ENCODE data around the gene CDCP1.

DNA sequence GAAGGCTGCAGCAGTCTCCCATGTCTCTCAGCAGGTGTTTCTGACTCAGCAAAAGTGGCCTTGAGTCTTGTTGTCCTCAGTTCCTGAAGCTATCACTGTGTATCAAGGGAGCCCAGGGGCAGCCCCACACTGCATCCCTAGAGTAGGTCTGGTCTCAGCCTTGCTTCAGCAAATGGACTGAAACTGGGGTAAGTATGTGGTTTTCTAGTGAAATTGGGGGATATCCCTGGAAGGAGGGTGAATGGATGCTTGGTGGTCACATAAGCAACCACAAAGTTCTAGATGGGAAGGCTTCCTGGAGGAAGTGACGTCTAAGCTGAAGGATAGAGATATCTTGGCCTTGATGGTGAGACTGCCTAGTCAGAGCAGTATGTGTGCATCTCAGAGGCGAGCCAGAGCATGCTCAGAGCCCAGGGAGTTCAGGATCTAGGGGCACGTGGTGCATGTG lies 41.5 kb upstream of the CDCP1 start:
- TF ChIP-seq, protein P1, sequence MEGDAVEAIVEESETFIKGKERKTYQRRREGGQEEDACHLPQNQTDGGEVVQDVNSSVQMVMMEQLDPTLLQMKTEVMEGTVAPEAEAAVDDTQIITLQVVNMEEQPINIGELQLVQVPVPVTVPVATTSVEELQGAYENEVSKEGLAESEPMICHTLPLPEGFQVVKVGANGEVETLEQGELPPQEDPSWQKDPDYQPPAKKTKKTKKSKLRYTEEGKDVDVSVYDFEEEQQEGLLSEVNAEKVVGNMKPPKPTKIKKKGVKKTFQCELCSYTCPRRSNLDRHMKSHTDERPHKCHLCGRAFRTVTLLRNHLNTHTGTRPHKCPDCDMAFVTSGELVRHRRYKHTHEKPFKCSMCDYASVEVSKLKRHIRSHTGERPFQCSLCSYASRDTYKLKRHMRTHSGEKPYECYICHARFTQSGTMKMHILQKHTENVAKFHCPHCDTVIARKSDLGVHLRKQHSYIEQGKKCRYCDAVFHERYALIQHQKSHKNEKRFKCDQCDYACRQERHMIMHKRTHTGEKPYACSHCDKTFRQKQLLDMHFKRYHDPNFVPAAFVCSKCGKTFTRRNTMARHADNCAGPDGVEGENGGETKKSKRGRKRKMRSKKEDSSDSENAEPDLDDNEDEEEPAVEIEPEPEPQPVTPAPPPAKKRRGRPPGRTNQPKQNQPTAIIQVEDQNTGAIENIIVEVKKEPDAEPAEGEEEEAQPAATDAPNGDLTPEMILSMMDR (IDR thresholded peaks at IDR 0.05), result no peak
- TF ChIP-seq POLR2AphosphoS5 (IDR thresholded peaks at IDR 0.05) (no peak), EP300 (IDR thresholded peaks at IDR 0.05) (no peak)

Measured in gastroesophageal sphincter (tissue), 3 donors.